Uterus (tissue), 4 donors: ENCODE results near the gene MIF4GD. TPM values are rescaled to one million over a fixed set of nuclear protein-coding genes. Genes with fewer than 3 reads are reported as not detected.

Experiments
- DNase-seq, 2 donors: peaks; one replicate each; pipeline ENCODE4 v3.0.0-alpha.2; 2019 to 2020
- H3K27ac ChIP-seq, 2 donors: fragments of 200-600 bp; sonication (generic); 1 replicate in 1 of 2; 2 replicates in 1 of 2; pipeline ENCODE4 v1.5.1; 2016 to 2018
- H3K27me3 ChIP-seq, 2 donors: fragments of 200-600 bp; sonication (generic); one replicate each; pipeline ENCODE4 v1.5.1; 2018 to 2019; ENCODE audit warnings: control low read depth in 1 of 2
- H3K36me3 ChIP-seq, 2 donors: fragments of 200-600 bp; sonication (generic); one replicate each; pipeline ENCODE4 v1.5.1; 2019; ENCODE audit warnings: control low read depth in 1 of 2
- H3K4me1 ChIP-seq, 2 donors: fragments of 200-600 bp; sonication (generic); one replicate each; pipeline ENCODE4 v1.5.1; 2018 to 2019; ENCODE audit warnings: control low read depth in 1 of 2
- H3K4me3 ChIP-seq, 2 donors: fragments of 200-600 bp; sonication (generic); 1 replicate in 1 of 2; 2 replicates in 1 of 2; pipeline ENCODE4 v1.5.1; 2018 to 2019; ENCODE audit warnings: mild to moderate bottlenecking in 1 of 2
- H3K9me3 ChIP-seq, 2 donors: fragments of 200-600 bp; sonication (generic); one replicate each; pipeline ENCODE4 v1.5.1; 2019; ENCODE audit warnings: control low read depth in 1 of 2
- POLR2A ChIP-seq, 2 donors: fragments of 450-650 bp; IDR thresholded peaks; one replicate each; pipeline ENCODE4 v1.6.1; 2016; ENCODE audit warnings: antibody characterized with exemption in 2 of 2, mild to moderate bottlenecking in 1 of 2, moderate library complexity in 1 of 2
- intact Hi-C: fragments of 100-400 bp; cut with DNase I; formaldehyde crosslinking; loops from one replicate; pipeline ENCODE4 v1.15.1; 2023; ENCODE audit warnings: low total_unique reads
- total RNA-seq, 4 donors: library from RNA; depleted of rRNA in 3 of 4; stranded (reverse); fragments of >200 nt in 3 of 4; gene quantifications; one replicate each; pipeline versions ENCODE4 v1.1.0 to v1.2.4, GENCODE V29; 2014 to 2023
- TF ChIP-seq, protein P1 (sequence below), 4 experiments: fragments of 200-600 bp in 2 of 4; fragments of 450-650 bp in 2 of 4; sonication (generic) in 2 of 4; IDR thresholded peaks; one replicate each; pipeline ENCODE4 v1.5.1; 2016 to 2019; ENCODE audit warnings: antibody characterized with exemption in 4 of 4, mild to moderate bottlenecking in 2 of 4, moderate library complexity in 1 of 4
- donor health status: DM: yes; HTN: yes; CAD: no.

MIF4GD gene
- total RNA-seq, 4 donors from 2014 or later = 11.7 to 45.3 (median 25.8) TPM

DNA sequence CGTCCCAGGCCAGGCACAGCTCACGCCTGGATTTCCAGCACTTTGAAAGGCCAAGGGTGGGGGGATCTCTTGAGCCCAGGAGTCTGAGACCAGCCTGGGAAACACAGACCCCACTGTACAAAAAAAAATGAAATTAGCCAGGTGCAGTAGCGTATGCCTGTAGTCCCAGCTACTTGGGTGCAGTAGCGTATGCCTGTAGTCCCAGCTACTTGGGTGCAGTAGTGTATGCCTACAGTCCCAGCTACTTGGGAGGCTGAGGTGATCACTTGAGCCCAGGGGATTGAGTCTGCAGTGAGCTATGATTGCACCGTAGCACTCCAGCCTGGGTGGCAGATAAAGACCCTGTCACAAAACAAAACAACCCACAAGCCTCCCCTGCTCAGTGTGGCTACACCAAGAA is 45.2 kb upstream of the MIF4GD start:
- intact Hi-C loops = no loop called here
- Histone ChIP-seq H3K27ac (no peak overlapping the region), H3K4me3 (no peak overlapping the region), H3K27me3 (no peaks in the 10 kb centered on the region), H3K9me3 (no peaks in the 10 kb centered on the region), H3K36me3 (no peaks in the 10 kb centered on the region), H3K4me1 (no peaks in the 10 kb centered on the region)
- DNase-seq = no peak
- no peak for TF ChIP-seq POLR2A (IDR thresholded peaks at IDR 0.05)
- TF ChIP-seq, protein P1, sequence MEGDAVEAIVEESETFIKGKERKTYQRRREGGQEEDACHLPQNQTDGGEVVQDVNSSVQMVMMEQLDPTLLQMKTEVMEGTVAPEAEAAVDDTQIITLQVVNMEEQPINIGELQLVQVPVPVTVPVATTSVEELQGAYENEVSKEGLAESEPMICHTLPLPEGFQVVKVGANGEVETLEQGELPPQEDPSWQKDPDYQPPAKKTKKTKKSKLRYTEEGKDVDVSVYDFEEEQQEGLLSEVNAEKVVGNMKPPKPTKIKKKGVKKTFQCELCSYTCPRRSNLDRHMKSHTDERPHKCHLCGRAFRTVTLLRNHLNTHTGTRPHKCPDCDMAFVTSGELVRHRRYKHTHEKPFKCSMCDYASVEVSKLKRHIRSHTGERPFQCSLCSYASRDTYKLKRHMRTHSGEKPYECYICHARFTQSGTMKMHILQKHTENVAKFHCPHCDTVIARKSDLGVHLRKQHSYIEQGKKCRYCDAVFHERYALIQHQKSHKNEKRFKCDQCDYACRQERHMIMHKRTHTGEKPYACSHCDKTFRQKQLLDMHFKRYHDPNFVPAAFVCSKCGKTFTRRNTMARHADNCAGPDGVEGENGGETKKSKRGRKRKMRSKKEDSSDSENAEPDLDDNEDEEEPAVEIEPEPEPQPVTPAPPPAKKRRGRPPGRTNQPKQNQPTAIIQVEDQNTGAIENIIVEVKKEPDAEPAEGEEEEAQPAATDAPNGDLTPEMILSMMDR (IDR thresholded peaks at IDR 0.05) = no peak

DNA sequence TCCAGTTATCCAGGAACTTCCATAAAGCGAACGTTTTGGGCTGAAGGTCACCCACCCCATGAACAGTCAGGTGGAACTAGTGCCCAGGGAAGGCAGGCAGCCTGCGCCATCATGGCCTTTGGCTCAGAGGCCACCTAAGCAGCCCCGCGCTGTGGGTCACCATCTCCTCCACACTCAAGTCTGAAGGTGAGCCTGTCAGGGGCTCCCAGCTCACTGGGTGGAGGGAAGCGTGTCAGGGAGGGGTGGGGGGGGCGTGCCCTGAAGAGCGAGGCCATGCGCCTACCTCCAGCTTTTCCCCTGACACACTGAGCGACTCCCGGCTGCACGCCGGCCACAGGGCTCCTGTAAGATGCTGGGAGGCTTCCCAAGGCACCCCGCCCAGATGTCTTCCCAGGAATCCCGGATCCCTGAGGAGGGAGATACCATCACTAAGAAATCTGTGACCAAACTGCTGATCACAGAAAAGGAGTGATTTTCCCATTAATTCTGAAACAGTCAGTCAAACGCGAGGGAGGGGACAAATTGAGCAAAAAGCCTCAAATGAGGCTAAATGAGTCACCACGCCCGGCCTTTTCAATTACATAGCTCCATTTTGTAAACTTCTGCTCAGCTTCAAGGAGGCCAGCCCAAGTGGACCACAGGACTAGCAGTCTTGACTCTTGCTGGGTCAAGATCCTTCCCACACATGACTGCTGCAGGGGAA is 44.7 kb upstream of the MIF4GD start:
- TF ChIP-seq, protein P1 (IDR thresholded peaks at IDR 0.05) = no peak
- TF ChIP-seq POLR2A (IDR thresholded peaks at IDR 0.05) = no peak
- intact Hi-C loops = no loop called here
- DNase-seq = no peak
- Histone ChIP-seq H3K4me3 (no peak overlapping the region), H3K27ac (no peak overlapping the region), H3K36me3 (no peaks in the 10 kb centered on the region), H3K27me3 (no peaks in the 10 kb centered on the region), H3K4me1 (no peaks in the 10 kb centered on the region), H3K9me3 (no peaks in the 10 kb centered on the region)

- Histone ChIP-seq H3K27me3 (no peaks in the 10 kb centered on the region), H3K9me3 (no peaks in the 10 kb centered on the region), H3K4me1 (no peaks in the 10 kb centered on the region), H3K36me3 (no peaks in the 10 kb centered on the region), H3K4me3 (no peak overlapping the region), H3K27ac (no peak overlapping the region)
- intact Hi-C loops = no loop called here
- no peak for TF ChIP-seq POLR2A (IDR thresholded peaks at IDR 0.05)
- DNase-seq = no peak
Observed at GRCh38 chr17:75313941-75314551, 43.0 kb upstream of the MIF4GD start.

- Histone ChIP-seq H3K27me3 (no peaks in the 10 kb centered on the region), H3K27ac (no peak overlapping the region), H3K36me3 (no peaks in the 10 kb centered on the region), H3K4me3 (no peak overlapping the region), H3K9me3 (no peaks in the 10 kb centered on the region), H3K4me1 (no peaks in the 10 kb centered on the region)
- DNase-seq = no peak
- intact Hi-C loops = no loop called here
- no peak for TF ChIP-seq POLR2A (IDR thresholded peaks at IDR 0.05)
- TF ChIP-seq, protein P1 (IDR thresholded peaks at IDR 0.05) = no peak
Observed at GRCh38 chr17:75308732-75309629, 38.0 kb upstream of the MIF4GD start.

DNA sequence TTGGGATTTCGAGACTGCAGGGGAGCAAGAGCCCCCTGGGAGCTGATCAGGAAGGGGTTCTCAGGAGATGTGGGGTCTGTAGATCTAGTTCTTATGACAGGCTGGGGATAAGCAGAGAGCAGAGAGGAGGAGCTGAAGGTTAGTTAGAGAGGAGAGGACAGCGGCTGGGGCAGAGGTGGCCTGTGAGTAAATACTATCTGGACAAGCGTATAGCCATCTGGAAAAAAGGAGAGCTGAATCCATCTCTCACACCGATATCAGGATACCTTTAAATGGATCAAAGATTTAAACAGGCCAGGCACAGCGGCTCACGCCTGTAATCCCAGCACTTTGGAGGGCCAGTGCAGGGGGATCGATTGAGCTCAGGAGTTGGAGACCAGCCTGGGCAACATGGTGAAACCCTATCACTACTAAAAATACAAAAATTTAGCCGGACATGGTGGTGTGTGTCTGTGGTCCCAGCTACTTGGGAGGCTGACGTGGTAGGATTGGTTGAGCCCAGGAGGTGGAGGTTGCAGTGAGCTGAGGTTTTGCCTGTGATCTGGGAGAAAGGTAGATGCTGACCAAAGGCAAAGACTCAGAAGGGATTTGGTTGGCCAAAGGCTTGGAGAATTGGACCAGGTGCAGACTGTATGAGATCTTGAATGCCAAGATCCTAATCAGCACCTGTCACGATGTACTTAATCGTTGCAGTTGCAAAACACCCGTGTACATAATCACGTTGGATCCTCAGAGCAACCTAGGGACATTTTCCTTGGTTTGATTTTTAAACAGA is 37.1 kb upstream of the MIF4GD start:
- no peaks in the 10 kb centered on the region for H3K27me3 ChIP-seq
- H3K27ac ChIP-seq = no peak overlapping the region
- intact Hi-C loops = no loop called here
- H3K4me1 ChIP-seq = no peaks in the 10 kb centered on the region
- H3K4me3 ChIP-seq = no peak overlapping the region
- no peaks in the 10 kb centered on the region for H3K9me3 ChIP-seq
- no peak for DNase-seq
- TF ChIP-seq, protein P1 (IDR thresholded peaks at IDR 0.05) = no peak
- no peak for TF ChIP-seq POLR2A (IDR thresholded peaks at IDR 0.05)
- no peaks in the 10 kb centered on the region for H3K36me3 ChIP-seq
